Measurements from ENCODE around the gene RHBDL2. TPM values are rescaled to one million over a fixed set of nuclear protein-coding genes. Genes with fewer than 3 reads are reported as not detected.

RHBDL2 gene, protein sequence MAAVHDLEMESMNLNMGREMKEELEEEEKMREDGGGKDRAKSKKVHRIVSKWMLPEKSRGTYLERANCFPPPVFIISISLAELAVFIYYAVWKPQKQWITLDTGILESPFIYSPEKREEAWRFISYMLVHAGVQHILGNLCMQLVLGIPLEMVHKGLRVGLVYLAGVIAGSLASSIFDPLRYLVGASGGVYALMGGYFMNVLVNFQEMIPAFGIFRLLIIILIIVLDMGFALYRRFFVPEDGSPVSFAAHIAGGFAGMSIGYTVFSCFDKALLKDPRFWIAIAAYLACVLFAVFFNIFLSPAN
- 1.2 and 1.4 TPM in 2 replicates for total RNA-seq

DNA sequence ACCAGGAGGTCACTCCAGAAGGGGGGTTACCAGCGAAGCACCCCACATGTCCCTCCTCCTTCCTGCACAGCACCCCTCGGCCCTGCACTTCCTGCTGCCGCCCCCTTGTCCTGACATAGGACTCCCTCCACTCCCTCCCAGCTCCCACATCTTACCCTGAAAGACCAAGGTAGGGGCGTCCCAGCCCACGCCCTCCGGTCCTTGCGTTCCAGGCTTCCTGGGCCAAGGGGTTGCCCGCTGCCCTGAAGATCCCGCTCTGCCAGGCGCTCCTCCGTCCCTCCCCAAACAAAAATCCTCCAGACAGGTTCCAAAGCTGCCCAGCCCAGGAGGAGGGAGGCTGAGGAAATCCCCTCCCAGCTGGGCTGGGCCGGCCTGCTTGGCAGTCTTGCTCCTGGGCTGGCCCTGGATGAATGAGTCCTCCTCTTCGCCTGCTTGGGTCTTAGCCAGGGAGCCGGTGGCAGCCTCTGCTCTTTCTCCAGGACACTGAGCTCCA is at the start of gene RHBDL2:
Gene RHBDL2 (minus strand): TSS at position 304 of the 493 bp plus-strand sequence. CDS start 22,618 bp downstream, outside the sequence.

DNA sequence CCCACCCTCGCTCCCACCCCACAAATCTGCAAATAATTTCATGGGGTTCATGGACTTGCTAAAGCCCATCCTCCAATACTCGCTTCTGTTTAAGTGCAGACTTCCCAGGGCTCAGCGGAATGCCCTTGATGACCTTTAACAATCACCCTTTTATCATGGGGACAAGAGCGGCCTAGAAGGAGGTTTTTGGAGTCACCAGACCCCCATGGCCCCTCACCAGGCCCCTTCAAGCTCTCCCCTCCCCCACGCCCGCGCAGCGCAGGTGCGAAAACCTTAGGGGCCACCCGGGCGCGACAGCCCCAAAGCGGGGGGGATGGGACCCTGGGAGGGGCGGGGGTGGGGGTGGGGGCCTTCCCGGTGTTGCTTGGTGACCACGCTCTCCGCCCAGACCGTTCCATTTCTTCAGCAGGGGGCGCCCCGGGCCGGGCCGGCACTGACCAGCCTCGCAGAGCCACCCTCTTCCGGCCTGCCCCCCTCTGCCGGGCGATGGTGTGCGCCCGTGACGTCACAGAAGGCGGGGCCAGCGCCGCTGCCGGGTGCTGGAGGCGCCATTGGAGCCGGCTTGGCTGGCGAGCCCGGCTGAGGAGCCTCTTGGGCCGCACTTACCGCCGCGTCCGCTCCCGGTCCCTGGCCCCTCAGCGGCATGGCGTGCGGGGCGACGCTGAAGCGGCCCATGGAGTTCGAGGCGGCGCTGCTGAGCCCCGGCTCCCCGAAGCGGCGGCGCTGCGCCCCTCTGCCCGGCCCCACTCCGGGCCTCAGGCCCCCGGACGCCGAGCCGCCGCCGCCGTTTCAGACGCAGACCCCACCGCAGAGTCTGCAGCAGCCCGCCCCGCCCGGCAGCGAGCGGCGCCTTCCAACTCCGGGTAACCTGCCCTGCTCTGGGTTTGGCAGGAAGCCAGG is 49.4 kb upstream of the RHBDL2 start, which contains the start of gene AKIRIN1:
Gene AKIRIN1 (plus strand): TSS at position 539 of the 900 bp plus-strand sequence. CDS start 105 bp downstream, at position 644.

DNA sequence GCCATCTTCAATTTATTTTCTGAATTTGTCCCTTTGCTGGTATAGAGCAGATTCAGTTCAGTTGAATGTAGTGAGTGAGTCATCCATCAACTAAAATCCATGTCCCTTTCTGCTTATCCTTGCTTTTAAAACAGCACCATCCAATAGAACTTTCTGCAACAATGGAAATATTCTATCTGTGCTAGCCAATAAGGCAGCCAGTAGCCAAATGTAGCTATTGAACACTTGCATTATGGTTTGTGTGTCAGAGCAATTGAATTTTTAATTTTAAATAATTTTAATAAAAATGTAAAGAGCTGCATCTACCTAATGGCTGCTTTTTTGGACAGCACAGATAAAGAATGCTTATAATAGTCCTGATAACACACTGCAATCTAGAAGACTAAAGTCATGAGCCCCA is 60.1 kb downstream of the RHBDL2 start, which contains the start of gene GJA9:
Gene GJA9 (minus strand): TSS at position 101 of the 400 bp plus-strand sequence. CDS start 5,489 bp downstream, outside the sequence.

DNA sequence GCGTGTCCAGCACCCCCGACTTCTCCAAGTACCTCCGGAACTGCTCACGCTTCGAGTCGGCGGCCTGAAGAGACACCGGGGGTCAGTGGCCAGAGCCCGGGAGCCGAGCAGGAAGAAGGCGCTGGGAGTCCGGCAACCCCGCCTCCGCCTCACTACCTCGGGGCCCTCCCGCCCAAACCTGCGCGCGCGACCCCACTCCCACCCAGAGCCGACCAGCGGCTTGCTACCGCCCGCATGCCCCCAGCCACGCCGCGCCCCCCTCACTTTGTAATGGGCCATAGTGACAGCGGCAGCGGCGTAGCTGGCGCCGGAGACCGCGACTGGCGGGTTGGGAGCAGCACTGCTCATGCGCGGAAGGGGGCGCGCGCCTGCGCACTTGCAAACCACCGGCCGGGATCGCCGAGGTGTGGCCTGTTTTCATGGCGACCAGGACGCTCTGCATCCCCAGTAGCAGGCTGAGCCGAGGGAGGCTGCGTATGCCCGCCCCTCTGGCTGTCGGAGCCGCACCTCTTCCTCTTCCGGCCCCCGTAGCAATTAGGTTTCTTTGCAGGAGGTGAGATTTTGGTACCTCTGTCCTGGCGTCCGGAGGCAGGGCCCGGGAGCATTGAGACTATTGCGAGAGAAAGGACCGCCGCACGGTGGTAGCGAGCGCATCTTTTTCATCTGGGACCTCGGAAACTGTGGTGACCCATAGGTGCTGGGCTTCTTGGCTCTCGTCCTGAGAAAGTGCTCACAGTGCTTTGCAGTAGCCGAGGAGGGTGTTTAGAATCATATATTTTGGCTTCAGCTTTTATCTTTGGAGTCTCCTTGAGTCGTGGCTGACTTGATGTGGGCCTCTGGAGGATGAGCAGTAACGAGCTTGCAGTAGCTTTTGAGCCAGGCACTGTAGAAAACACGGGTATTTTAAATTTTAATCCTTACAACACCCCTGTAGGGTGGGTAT is 68.3 kb downstream of the RHBDL2 start, which contains the start of gene MYCBP:
Gene MYCBP (minus strand): TSS at position 322 of the 943 bp plus-strand sequence. CDS start 43 bp downstream, at position 279.

DNA sequence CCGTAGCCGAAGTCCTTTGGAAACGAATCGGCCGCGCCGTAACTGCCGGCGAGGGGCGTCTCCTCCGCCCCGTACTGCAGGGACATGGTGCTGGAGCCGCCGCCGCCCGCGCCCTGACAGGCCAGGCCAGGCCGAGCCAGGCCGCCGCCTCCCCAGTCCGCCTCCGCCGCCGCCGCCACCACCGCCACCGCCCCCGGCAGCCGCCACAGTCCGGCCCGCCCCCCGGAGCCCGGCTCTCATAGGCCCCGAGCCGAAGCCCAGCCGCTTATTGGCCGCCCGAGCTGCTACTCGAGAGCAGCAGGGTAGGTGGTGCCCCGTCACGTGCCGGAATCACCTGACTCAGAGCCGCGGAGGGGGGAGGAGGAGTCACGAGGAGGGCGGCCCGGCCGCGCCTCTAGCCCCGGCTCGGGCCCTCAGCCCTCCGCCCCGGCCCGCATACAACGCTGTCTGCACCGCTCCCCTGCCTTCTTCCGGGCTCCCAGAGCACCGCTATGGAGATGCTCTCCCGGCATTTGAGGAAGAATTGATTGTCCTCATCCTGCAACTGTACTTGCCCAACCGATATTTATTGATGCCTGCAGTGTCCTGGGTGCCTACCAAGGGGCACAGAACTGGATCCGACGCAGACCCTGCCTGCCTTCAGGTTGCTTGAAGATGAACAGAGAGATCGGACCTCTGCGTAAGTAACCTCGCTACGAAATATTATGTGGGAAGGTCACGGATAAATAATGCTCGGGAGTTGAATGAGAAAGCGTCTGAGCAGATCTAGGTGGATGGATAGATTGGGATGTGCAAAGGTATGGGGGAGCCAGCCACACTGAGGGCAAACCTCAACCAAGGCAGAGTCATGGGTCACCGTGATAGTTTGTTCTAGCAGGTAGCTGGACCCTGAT is 81.8 kb downstream of the RHBDL2 start, which contains the start of gene RRAGC:
Gene RRAGC (minus strand): TSS at position 212 of the 893 bp plus-strand sequence. CDS start 126 bp downstream, at position 86.

Other genes starting within 250 kb of the RHBDL2 start
- 8.6 and 17.5 TPM in 2 replicates for gene RRAGC, start 82.1 kb downstream of the RHBDL2 start, total RNA-seq
- gene MYCBP, start 68.5 kb downstream of the RHBDL2 start, total RNA-seq = 8.7 and 22.2 TPM in 2 replicates
- gene GJA9, start 60.2 kb downstream of the RHBDL2 start, total RNA-seq = not detected in 2 replicates
- 43.1 and 56.0 TPM in 2 replicates for gene AKIRIN1, start 49.4 kb upstream of the RHBDL2 start, total RNA-seq
- 374 and 589 TPM in 2 replicates for gene NDUFS5, start 84.5 kb upstream of the RHBDL2 start, total RNA-seq

Data from regular cardiac myocyte (primary cell).